SK-N-SH (cell line): ENCODE measurements around the gene CBX7.

Source experiments
- NFIC ChIP-seq: IDR thresholded peaks from 2 replicates; pipeline ENCODE4 v1.4.0; 2012; ENCODE audit warnings: borderline replicate concordance
- RAD21 ChIP-seq: IDR thresholded peaks from 2 replicates; pipeline ENCODE4 v1.6.1; 2012; ENCODE audit warnings: mild to moderate bottlenecking, low read length
- TAF1 ChIP-seq: IDR thresholded peaks from 2 replicates; pipeline ENCODE4 v1.6.1; 2012; ENCODE audit warnings: low read depth, mild to moderate bottlenecking, low read length, moderate library complexity, borderline replicate concordance
- USF2 ChIP-seq: fragments of 150-350 bp; IDR thresholded peaks from 2 replicates; pipeline ENCODE4 v1.6.1; 2017; ENCODE audit warnings: antibody characterized with exemption, low read length, low read depth, borderline replicate concordance

DNA sequence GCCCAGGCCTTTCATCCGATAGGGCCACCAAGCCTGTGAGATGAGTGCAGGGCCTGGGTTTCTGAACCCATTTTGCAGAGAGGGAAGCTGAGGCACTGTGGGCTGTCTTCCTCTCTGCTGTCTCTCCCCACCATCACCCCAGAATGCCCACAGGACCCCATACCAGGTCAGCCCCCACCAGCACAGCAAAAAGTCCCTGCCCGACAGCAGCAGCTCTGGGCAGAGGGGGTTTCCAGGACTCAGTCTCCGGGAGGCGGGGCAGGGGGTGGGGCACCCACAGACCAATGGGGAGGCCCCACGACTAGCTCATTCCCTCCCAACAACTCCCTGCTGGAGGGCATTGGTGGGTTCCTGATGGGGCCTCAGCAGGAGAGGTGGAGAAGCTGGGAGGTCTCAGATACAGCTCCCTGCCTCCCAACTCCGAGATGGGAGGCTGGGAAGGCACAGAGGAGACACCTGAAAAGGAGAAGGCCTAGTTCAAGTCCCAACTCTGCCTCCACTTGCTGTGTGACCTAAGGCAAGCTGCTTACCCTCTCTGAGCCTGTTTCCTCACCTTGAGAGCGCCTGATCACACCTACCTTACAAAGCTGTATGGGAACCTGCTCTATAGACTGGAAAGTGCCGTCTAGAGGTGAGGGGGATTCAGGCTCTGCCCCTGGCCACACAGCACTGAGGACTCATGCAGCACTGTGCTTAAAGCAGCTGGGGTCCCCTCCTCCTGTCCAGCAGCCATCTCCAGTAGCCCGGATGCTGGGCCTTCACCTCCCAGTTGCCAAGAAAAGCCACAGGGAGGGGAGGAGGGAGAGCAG is 3.5 kb downstream of the CBX7 start:
- TF ChIP-seq USF2 (no peak), RAD21 (no peak), NFIC (no peak), TAF1 (no peak)
